Activated CD8-positive, alpha-beta T cell treated with anti-CD3 and anti-CD28 coated beads for 36 hours (primary cell): ENCODE measurements around the gene CIDEA. TPM values are rescaled to one million over a fixed set of nuclear protein-coding genes. Genes with fewer than 3 reads are reported as not detected.
A peak's percentile ranks its signal among the peaks of the same experiment; 100 is the strongest.

Experiments used
- ATAC-seq: fragments of 200-7000 bp; cut with Tn5 transposase; one replicate; pipeline ENCODE4 v1.10.0; 2021; ENCODE audit warnings: mild to moderate bottlenecking, moderate library complexity
- CTCF ChIA-PET: fragments of 350-600 bp; sonication (Branson Sonifier 250); formaldehyde crosslinking; loops from one replicate; lab custom pipeline; 2021; ENCODE audit warnings: antibody characterized with exemption; lab: Charles Lee
- POLR2A ChIA-PET: fragments of 350-600 bp; sonication (Branson Sonifier 250); formaldehyde crosslinking; loops from one replicate; lab custom pipeline; 2021; ENCODE audit warnings: antibody characterized with exemption; lab: Charles Lee
- DNase-seq: peaks from one replicate; pipeline ENCODE4 v3.0.0-alpha.2; 2020
- H3K27ac Mint-ChIP-seq: one replicate; pipeline ENCODE4 v1.8.0; 2021; ENCODE audit warnings: mild to moderate bottlenecking, mixed read lengths
- H3K27me3 Mint-ChIP-seq: one replicate; pipeline ENCODE4 v1.8.0; 2021; ENCODE audit warnings: mixed read lengths
- H3K36me3 Mint-ChIP-seq: one replicate; pipeline ENCODE4 v1.8.0; 2021; ENCODE audit warnings: low read depth, mixed read lengths
- H3K4me1 Mint-ChIP-seq: one replicate; pipeline ENCODE4 v1.8.0; 2021; ENCODE audit warnings: low read depth, mixed read lengths
- H3K4me3 Mint-ChIP-seq: one replicate; pipeline ENCODE4 v1.8.0; 2021; ENCODE audit warnings: mild to moderate bottlenecking, moderate library complexity, mixed read lengths
- H3K9me3 Mint-ChIP-seq: one replicate; pipeline ENCODE4 v1.8.0; 2021; ENCODE audit warnings: mixed read lengths
- CTCF ChIP-seq: fragments of 200-600 bp; IDR thresholded peaks from one replicate; pipeline ENCODE4 v1.8.0; 2022; ENCODE audit warnings: antibody characterized with exemption, mild to moderate bottlenecking
- intact Hi-C: fragments of 100-400 bp; cut with micrococcal nuclease; formaldehyde crosslinking; loops from one replicate; pipeline ENCODE4 v1.10.0; 2022
- total RNA-seq, 2 experiments: library from RNA; stranded (reverse); gene quantifications; one replicate each; pipeline ENCODE4 v1.2.3, GENCODE V29; 2021

CIDEA gene
- total RNA-seq, 2 experiments from 2014 or later: not detected

GRCh38 chr18:12258719-12259705 is 4.9 kb downstream of the CIDEA start:
- ATAC-seq (no peak), DNase-seq (no peak)
- Mint-ChIP-seq H3K4me1 (no peaks in the 10 kb centered on the region), H3K4me3 (no peak overlapping the region), H3K27me3 (peaks cover 25% of the 10 kb centered on the region), H3K9me3 (no peaks in the 10 kb centered on the region), H3K36me3 (no peaks in the 10 kb centered on the region), H3K27ac (no peak overlapping the region)
- POLR2A ChIA-PET: no interaction called here
- CTCF ChIA-PET: no interaction called here
- intact Hi-C loops: no loop called here
- TF ChIP-seq CTCF: no peak

- DNase-seq (no peak), ATAC-seq (no peak)
- H3K9me3 Mint-ChIP-seq: no peaks in the 10 kb centered on the region
- H3K27me3 Mint-ChIP-seq: peaks cover 4% of the 10 kb centered on the region
- H3K36me3 Mint-ChIP-seq: no peaks in the 10 kb centered on the region
- ChIA-PET CTCF (no interaction called here), POLR2A (no interaction called here)
- no peak for TF ChIP-seq CTCF
- no peak overlapping the region for H3K27ac Mint-ChIP-seq
- H3K4me1 Mint-ChIP-seq: no peaks in the 10 kb centered on the region
- intact Hi-C loops: no loop called here
- no peak overlapping the region for H3K4me3 Mint-ChIP-seq
Observed at GRCh38 chr18:12262748-12263147, 8.6 kb downstream of the CIDEA start.

GRCh38 chr18:12264864-12265263 is 10.7 kb downstream of the CIDEA start:
- CTCF ChIA-PET: interaction anchor here (1.5 kb wide), 1 partner anchor 16 kb away, joined by 3 read pairs; no protein-coding TSS in a partner anchor
- no peaks in the 10 kb centered on the region for H3K4me1 Mint-ChIP-seq
- POLR2A ChIA-PET: interaction anchor here (0.6 kb wide), 1 partner anchor 303 kb away, joined by 3 read pairs; no protein-coding TSS in a partner anchor
- DNase-seq: no peak
- intact Hi-C loops: no loop called here
- H3K4me3 Mint-ChIP-seq: no peak overlapping the region
- no peak for ATAC-seq
- TF ChIP-seq CTCF: no peak
- H3K27me3 Mint-ChIP-seq: no peaks in the 10 kb centered on the region
- no peaks in the 10 kb centered on the region for H3K9me3 Mint-ChIP-seq
- no peaks in the 10 kb centered on the region for H3K36me3 Mint-ChIP-seq
- no peak overlapping the region for H3K27ac Mint-ChIP-seq

- ATAC-seq (peak; percentile 91), DNase-seq (peak; percentile 62)
- peak; percentile 64 for TF ChIP-seq CTCF
- Mint-ChIP-seq H3K27ac (no peak overlapping the region), H3K36me3 (no peaks in the 10 kb centered on the region), H3K4me1 (no peaks in the 10 kb centered on the region), H3K9me3 (no peaks in the 10 kb centered on the region), H3K4me3 (peak overlapping the region; percentile 56), H3K27me3 (peaks cover 3% of the 10 kb centered on the region)
- CTCF ChIA-PET: interaction anchor here (0.6 to 2.6 kb wide), 27 partner anchors 9 to 596 kb away, joined by 3 to 21 read pairs (median 3); partner anchors contain the start of gene CIDEA
- intact Hi-C loops: no loop called here
- POLR2A ChIA-PET: no interaction called here
Observed at GRCh38 chr18:12271376-12272235, 17.4 kb downstream of the CIDEA start.
